Measurements from ENCODE around the gene BNIPL. TPM values are rescaled to one million over a fixed set of nuclear protein-coding genes. Genes with fewer than 3 reads are reported as not detected.

Gene BNIPL
- total RNA-seq, 1 donor from 2014 or later: 0.79 TPM

DNA sequence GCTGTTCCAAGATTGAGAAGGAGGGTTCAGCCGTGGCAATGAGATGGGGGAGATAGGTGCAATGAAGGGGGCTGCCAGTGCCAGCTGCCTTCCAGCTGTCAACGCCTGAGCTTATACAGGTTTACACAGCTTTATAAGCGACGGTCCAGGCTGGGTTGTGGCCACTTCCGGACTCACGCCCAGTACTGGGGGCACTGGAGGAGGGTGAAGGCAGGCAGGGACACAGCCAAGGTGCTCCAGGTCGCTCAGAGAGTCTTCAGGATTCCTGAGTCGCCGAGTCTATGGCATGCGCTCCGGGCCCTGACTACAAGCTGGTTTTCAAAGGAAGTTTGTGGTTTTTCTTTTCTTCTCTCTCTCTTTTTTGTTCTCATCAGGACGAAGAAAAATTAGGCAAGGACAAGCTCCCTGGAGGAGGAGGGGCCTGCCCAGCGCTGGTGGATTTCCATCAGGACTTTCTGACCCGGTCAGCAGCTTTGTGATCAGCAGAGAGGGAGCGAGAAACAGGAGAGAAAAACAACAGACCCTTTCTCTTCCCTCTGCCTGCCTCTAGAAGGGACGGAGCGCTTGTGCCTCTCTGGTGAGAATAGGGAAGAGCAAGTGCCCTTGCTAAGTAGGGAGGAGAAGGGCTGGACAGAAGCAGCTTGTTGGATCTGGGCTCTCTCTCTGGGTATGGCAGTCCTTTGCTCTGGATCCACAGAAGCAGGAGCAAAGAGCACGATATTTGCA, 29.9 kb upstream of the BNIPL start, which contains the start of gene MINDY1:
Gene MINDY1 (minus strand): TSS at position 576 of the 726 bp plus-strand sequence. CDS start 4,285 bp downstream, outside the sequence.
- Mint-ChIP-seq H3K27me3 (ENCODE audit: low read depth) (no peaks in the 10 kb centered on the region), H3K4me1 (peaks cover 60% of the 10 kb centered on the region), H3K9me3 (no peaks in the 10 kb centered on the region), H3K36me3 (ENCODE audit: low read depth) (no peaks in the 10 kb centered on the region), H3K27ac (ENCODE audit: unreplicated experiment) (peak within 1 kb of the TSS; percentile 98), H3K4me3 (peak within 1 kb of the TSS; percentile 95)
- peak; percentile 59 for DNase-seq (ENCODE audit: low read depth, low spot score)
- TF ChIP-seq, protein P1, sequence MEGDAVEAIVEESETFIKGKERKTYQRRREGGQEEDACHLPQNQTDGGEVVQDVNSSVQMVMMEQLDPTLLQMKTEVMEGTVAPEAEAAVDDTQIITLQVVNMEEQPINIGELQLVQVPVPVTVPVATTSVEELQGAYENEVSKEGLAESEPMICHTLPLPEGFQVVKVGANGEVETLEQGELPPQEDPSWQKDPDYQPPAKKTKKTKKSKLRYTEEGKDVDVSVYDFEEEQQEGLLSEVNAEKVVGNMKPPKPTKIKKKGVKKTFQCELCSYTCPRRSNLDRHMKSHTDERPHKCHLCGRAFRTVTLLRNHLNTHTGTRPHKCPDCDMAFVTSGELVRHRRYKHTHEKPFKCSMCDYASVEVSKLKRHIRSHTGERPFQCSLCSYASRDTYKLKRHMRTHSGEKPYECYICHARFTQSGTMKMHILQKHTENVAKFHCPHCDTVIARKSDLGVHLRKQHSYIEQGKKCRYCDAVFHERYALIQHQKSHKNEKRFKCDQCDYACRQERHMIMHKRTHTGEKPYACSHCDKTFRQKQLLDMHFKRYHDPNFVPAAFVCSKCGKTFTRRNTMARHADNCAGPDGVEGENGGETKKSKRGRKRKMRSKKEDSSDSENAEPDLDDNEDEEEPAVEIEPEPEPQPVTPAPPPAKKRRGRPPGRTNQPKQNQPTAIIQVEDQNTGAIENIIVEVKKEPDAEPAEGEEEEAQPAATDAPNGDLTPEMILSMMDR (conservative IDR thresholded peaks at IDR 0.05): peak; percentile 58

DNA sequence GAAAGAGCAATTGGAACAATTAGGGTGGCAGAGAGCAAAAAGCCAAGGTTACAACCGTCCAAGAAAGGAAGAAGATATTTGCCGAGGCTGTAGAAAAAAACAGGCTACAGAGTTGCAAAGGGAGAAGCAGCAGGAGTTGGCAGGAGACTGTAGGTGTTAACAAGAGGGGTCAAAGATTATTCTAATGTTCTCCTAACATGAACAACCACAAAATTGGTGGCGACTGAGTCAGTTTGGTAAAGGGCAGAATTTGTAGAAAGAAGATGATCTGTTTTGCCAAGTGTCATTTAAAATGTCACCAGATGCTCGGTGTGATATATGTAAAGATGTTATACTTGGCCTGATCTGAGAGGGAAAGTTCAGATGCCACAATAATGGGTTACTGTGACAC, 28.5 kb upstream of the BNIPL start:
- Mint-ChIP-seq H3K9me3 (no peaks in the 10 kb centered on the region), H3K4me1 (peaks cover 60% of the 10 kb centered on the region), H3K4me3 (peak overlapping the region; percentile 95), H3K27me3 (ENCODE audit: low read depth) (no peaks in the 10 kb centered on the region), H3K36me3 (ENCODE audit: low read depth) (no peaks in the 10 kb centered on the region), H3K27ac (ENCODE audit: unreplicated experiment) (peak overlapping the region; percentile 95)
- TF ChIP-seq, protein P1 (conservative IDR thresholded peaks at IDR 0.05): no peak
- no peak for DNase-seq (ENCODE audit: low read depth, low spot score)

DNA sequence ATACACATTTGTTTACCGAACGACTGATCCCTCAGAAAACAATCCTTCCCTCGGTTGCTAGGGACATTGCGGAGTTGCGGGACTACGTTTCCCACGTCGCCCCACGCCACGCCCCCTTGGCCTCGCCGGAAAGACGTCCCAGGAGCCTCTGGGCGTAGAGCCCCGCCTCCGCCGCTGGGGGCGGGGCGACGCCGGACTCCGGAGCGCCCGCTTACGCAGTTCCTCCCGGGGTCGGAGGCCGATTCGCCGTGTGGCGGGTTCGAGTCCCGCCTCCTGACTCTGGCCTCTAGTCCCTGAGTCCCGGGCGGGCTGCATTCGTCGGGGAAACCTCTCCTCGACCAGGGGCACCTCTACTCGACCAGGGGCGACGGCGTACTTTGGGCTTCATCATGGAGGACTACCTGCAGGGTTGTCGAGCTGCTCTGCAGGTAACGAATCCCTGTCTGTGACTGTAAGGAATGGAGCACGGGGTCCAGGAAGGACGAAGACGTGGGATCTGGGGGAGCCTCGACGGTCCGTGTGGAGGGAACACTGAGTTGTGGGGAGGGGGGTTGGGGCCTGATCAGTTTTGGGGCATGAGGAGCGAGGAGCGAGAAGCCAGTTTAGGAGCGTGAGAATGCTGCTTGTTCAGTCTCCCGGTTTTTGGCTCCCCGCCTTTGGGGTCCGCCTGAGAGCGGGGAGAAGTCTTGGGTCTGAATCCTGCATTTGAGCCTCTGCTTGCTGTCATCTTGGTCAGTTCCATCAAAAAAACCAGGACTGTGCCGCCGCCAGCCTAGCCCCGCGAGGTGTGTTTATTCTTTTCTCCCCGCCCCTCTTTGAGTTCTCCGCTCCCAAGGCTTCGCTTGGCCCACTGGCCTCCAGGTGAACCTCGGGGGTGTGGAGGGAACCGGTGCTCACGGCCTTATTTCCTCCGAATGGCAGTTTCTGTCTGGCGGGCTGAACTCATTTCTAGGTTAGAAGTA, 27.9 kb upstream of the BNIPL start, which contains the start of gene PRUNE1:
Gene PRUNE1 (plus strand): TSS at position 206 of the 962 bp plus-strand sequence. CDS start 184 bp downstream, at position 390.
- no peaks in the 10 kb centered on the region for H3K27me3 Mint-ChIP-seq (ENCODE audit: low read depth)
- H3K36me3 Mint-ChIP-seq (ENCODE audit: low read depth): no peaks in the 10 kb centered on the region
- peaks cover 64% of the 10 kb centered on the region for H3K4me1 Mint-ChIP-seq

DNA sequence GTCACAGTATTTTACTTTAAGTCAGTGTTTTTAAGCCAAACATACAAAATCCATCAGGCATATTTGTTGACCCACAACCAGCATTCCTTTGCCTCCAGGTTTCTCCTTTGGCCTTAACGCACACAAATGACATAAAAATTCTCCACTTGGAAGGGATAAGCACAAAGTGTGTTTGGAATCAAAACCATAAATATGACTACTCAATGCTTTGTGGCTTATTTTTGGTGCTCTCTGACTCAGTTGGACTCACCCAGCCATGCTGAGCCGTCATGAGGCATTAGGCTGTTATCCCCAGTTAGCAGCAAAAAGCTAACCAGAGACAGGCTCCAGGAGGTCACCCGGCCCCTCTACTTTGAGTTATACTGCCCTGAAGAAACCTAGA, 27.2 kb upstream of the BNIPL start:
- DNase-seq (ENCODE audit: low read depth, low spot score): no peak
- Mint-ChIP-seq H3K4me3 (peak overlapping the region; percentile 95), H3K4me1 (peaks cover 66% of the 10 kb centered on the region), H3K36me3 (ENCODE audit: low read depth) (no peaks in the 10 kb centered on the region), H3K27ac (ENCODE audit: unreplicated experiment) (no peak overlapping the region), H3K9me3 (no peaks in the 10 kb centered on the region), H3K27me3 (ENCODE audit: low read depth) (no peaks in the 10 kb centered on the region)
- TF ChIP-seq, protein P1 (conservative IDR thresholded peaks at IDR 0.05): no peak

More for the DNA sequence above, 27.9 kb upstream of the BNIPL start, which contains the start of gene PRUNE1:
- TF ChIP-seq, protein P1 (conservative IDR thresholded peaks at IDR 0.05): no peak
- DNase-seq (ENCODE audit: low read depth, low spot score): peak; percentile 89
- no peaks in the 10 kb centered on the region for H3K9me3 Mint-ChIP-seq
- peak within 1 kb of the TSS; percentile 95 for H3K4me3 Mint-ChIP-seq
- peak within 1 kb of the TSS; percentile 95 for H3K27ac Mint-ChIP-seq (ENCODE audit: unreplicated experiment)

DNA sequence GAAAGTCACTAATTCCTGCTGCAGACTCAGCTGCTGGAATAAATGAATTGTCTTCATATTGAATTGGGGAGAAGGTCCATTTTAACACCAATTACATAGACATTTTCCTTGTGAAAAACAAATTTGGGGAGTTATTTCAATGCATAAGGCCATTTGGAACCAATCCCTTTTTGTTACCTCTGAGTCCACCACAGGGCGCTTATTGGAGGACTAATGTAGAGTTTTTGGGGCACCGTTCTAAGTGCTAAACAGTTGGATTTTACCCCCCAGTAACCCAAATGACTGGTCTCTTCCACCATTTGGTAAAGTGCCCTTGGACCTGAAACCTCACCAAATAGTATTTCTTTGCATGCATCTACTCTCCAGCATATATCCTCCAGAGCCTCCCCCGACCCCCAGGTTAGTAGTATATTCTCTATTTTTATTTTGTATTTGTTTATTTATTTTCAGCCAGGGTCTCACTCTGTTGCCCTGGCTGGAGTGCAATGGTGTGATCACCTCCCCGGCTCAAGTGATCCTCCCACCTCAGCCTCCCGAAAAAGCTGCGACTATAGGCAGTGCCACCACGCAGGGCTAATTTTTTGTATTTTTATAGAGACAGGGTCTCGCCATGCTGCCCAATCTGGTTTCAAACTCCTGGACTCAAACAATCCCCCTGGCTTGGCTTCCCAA, 26.6 kb upstream of the BNIPL start:
- peaks cover 66% of the 10 kb centered on the region for H3K4me1 Mint-ChIP-seq
- no peak for DNase-seq (ENCODE audit: low read depth, low spot score)
- H3K27me3 Mint-ChIP-seq (ENCODE audit: low read depth): no peaks in the 10 kb centered on the region
- H3K9me3 Mint-ChIP-seq: no peaks in the 10 kb centered on the region
- peak overlapping the region; percentile 95 for H3K4me3 Mint-ChIP-seq
- H3K36me3 Mint-ChIP-seq (ENCODE audit: low read depth): no peaks in the 10 kb centered on the region
- H3K27ac Mint-ChIP-seq (ENCODE audit: unreplicated experiment): no peak overlapping the region
- TF ChIP-seq, protein P1 (conservative IDR thresholded peaks at IDR 0.05): no peak
